ENCODE results near the gene AMFR. TPM values are rescaled to one million over a fixed set of nuclear protein-coding genes. Genes with fewer than 3 reads are reported as not detected.

Gene AMFR
- total and polyA plus RNA-seq, 2 of the 13 experiments (the other 11 are each of a cell fraction or from before 2014, with no cell fraction given): 52.9 to 108 TPM

DNA sequence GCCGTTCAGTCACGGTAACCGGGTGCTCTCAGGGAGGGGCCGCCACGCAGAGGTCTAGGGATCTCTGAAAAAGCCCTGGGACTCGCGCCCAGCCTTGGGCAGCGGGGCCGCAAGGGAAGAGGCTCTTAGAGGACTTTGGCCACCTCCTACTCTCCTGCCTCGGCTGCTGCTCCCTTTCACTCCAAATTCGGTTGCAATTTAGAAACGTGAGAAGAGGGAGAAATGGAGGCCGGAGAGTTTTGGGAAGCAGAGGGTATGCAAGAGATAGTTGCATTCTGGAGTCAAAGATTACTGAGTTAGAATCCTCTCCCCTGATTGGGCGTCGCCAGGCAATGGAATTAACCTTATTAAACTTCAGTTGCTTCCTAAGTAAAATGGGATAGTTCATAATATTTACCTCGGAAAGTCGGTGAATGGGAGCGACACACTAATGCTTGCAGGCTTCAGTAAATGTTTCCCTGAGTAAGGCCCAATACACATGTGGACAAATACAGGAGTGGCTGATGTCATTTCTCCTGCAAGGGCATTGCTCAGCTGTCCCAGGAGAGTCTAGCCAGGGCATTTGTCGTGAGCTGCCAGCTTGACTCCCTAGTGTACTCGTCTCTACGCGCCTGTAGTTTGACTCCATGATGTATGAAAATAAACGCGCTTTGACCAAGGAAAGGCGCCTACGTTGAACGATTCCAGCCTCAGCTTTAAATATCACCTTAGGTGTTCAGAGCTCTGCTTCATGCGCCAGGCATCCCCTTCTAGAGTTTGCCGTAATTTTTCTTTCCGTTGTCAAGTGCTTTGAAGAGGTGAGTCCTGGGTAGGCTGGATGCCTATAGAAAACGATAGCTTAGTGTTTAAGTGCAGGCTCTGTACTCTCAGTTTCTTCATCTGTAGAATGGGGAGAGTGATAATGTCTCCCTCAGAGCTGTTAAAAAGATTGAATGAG lies 26.7 kb upstream of the AMFR start:
- POLR2A ChIA-PET: interaction anchor here (0.7 to 2.2 kb wide), 18 partner anchors 8 to 388 kb away, joined by 3 to 27 read pairs (median 6); partner anchors contain the start of genes AMFR and MT2A
- CTCF ChIA-PET (ENCODE audit: low intra/inter-chr PET ratio, low total read pairs): no interaction called here
- peak overlapping the region; percentile 81 for H3K4me2 ChIP-seq (ENCODE audit: low read depth, low read length)
- BruUV-seq (replicated peaks): TSS peak; percentile 67
- peak overlapping the region; percentile 87 for H3K27ac ChIP-seq (ENCODE audit: extremely low read length, insufficient read depth, low read length)
- peak overlapping the region; percentile 93 to 97 (median 96) for H3K4me3 ChIP-seq (replicated peaks in 1 of 3; ENCODE audit: insufficient read depth in 1 of 3, low read depth in 2 of 3, low read length in 3 of 3)
- H3K4me1 ChIP-seq (ENCODE audit: insufficient read depth, low read length): peaks cover 47% of the 10 kb centered on the region
- peaks cover 8 to 46% of the 10 kb centered on the region in 2 experiments for H3K36me3 ChIP-seq (replicated peaks in 1 of 2; ENCODE audit: control insufficient read depth in 1 of 2, insufficient read depth in 2 of 2, low read length in 2 of 2)
- in situ Hi-C loops (cut with HindIII; ENCODE audit: extremely low pct_ligation_motif_present, low pct_unique_long_range_greater_than_20kb) (no loop called here), intact Hi-C loops (cut with micrococcal nuclease; ENCODE audit: unreplicated experiment) (loop anchor here (2.0 to 5.0 kb wide), 3 partner anchors 27 to 70 kb away; partner anchors contain the start of gene AMFR)
- no peaks in the 10 kb centered on the region for H3K9me3 ChIP-seq (ENCODE audit: low read length)
- peaks cover 30% of the 10 kb centered on the region for H4K20me1 ChIP-seq (ENCODE audit: insufficient read depth, low read length)
- 2% methylated on average over 31 of the region's 31 CpGs for WGBS (ENCODE audit: low lambda C conversion rate)
- peaks cover 63% of the 10 kb centered on the region for H3K79me2 ChIP-seq (ENCODE audit: insufficient read depth, low read length)
- H3K9ac ChIP-seq (ENCODE audit: insufficient read depth, low read depth, low read length): peak overlapping the region; percentile 89
- H3K27me3 ChIP-seq (ENCODE audit: control insufficient read depth in 1 of 2, insufficient read depth in 2 of 2, low read length in 2 of 2): no peaks in the 10 kb centered on the region; a peak in 1 of 5 replicates
- DNase-seq (ENCODE audit: low spot score) (peak; percentile 75), ATAC-seq (peak; percentile 72), FAIRE-seq (peak; percentile 39)
- peak overlapping the region; percentile 45 for H2AFZ ChIP-seq (ENCODE audit: low read length)
- TF ChIP-seq TRIM24 (CRISPR knock-in tag; IDR thresholded peaks at IDR 0.05) (no peak), ZMYM3 (CRISPR knock-in tag; IDR thresholded peaks at IDR 0.05) (peak; percentile 91), ADNP (CRISPR knock-in tag; IDR thresholded peaks at IDR 0.05) (0 out of 2 replicates have a peak, but pooled peaks have one; percentile 24), PITX1 (CRISPR knock-in tag; IDR thresholded peaks at IDR 0.05) (0 out of 2 replicates have a peak, but pooled peaks have one; percentile 16), FOSL2 (CRISPR knock-in tag; IDR thresholded peaks at IDR 0.05) (0 out of 2 replicates have a peak, but pooled peaks have one; percentile 4), MEIS2 (CRISPR knock-in tag; IDR thresholded peaks at IDR 0.05) (peak; percentile 45; the same call in 1 of the 2 replicates)
- TF ChIP-seq, protein P1, sequence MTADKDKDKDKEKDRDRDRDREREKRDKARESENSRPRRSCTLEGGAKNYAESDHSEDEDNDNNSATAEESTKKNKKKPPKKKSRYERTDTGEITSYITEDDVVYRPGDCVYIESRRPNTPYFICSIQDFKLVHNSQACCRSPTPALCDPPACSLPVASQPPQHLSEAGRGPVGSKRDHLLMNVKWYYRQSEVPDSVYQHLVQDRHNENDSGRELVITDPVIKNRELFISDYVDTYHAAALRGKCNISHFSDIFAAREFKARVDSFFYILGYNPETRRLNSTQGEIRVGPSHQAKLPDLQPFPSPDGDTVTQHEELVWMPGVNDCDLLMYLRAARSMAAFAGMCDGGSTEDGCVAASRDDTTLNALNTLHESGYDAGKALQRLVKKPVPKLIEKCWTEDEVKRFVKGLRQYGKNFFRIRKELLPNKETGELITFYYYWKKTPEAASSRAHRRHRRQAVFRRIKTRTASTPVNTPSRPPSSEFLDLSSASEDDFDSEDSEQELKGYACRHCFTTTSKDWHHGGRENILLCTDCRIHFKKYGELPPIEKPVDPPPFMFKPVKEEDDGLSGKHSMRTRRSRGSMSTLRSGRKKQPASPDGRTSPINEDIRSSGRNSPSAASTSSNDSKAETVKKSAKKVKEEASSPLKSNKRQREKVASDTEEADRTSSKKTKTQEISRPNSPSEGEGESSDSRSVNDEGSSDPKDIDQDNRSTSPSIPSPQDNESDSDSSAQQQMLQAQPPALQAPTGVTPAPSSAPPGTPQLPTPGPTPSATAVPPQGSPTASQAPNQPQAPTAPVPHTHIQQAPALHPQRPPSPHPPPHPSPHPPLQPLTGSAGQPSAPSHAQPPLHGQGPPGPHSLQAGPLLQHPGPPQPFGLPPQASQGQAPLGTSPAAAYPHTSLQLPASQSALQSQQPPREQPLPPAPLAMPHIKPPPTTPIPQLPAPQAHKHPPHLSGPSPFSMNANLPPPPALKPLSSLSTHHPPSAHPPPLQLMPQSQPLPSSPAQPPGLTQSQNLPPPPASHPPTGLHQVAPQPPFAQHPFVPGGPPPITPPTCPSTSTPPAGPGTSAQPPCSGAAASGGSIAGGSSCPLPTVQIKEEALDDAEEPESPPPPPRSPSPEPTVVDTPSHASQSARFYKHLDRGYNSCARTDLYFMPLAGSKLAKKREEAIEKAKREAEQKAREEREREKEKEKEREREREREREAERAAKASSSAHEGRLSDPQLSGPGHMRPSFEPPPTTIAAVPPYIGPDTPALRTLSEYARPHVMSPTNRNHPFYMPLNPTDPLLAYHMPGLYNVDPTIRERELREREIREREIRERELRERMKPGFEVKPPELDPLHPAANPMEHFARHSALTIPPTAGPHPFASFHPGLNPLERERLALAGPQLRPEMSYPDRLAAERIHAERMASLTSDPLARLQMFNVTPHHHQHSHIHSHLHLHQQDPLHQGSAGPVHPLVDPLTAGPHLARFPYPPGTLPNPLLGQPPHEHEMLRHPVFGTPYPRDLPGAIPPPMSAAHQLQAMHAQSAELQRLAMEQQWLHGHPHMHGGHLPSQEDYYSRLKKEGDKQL (CRISPR knock-in tag; IDR thresholded peaks at IDR 0.05; ENCODE audit: low read depth): no peak
- TF ChIP-seq, protein P2, sequence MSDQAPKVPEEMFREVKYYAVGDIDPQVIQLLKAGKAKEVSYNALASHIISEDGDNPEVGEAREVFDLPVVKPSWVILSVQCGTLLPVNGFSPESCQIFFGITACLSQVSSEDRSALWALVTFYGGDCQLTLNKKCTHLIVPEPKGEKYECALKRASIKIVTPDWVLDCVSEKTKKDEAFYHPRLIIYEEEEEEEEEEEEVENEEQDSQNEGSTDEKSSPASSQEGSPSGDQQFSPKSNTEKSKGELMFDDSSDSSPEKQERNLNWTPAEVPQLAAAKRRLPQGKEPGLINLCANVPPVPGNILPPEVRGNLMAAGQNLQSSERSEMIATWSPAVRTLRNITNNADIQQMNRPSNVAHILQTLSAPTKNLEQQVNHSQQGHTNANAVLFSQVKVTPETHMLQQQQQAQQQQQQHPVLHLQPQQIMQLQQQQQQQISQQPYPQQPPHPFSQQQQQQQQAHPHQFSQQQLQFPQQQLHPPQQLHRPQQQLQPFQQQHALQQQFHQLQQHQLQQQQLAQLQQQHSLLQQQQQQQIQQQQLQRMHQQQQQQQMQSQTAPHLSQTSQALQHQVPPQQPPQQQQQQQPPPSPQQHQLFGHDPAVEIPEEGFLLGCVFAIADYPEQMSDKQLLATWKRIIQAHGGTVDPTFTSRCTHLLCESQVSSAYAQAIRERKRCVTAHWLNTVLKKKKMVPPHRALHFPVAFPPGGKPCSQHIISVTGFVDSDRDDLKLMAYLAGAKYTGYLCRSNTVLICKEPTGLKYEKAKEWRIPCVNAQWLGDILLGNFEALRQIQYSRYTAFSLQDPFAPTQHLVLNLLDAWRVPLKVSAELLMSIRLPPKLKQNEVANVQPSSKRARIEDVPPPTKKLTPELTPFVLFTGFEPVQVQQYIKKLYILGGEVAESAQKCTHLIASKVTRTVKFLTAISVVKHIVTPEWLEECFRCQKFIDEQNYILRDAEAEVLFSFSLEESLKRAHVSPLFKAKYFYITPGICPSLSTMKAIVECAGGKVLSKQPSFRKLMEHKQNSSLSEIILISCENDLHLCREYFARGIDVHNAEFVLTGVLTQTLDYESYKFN (CRISPR knock-in tag; conservative IDR thresholded peaks at IDR 0.05): no peak; the same call in 1 of the 2 replicates
- TF ChIP-seq, protein P3, sequence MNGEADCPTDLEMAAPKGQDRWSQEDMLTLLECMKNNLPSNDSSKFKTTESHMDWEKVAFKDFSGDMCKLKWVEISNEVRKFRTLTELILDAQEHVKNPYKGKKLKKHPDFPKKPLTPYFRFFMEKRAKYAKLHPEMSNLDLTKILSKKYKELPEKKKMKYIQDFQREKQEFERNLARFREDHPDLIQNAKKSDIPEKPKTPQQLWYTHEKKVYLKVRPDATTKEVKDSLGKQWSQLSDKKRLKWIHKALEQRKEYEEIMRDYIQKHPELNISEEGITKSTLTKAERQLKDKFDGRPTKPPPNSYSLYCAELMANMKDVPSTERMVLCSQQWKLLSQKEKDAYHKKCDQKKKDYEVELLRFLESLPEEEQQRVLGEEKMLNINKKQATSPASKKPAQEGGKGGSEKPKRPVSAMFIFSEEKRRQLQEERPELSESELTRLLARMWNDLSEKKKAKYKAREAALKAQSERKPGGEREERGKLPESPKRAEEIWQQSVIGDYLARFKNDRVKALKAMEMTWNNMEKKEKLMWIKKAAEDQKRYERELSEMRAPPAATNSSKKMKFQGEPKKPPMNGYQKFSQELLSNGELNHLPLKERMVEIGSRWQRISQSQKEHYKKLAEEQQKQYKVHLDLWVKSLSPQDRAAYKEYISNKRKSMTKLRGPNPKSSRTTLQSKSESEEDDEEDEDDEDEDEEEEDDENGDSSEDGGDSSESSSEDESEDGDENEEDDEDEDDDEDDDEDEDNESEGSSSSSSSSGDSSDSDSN (CRISPR knock-in tag; IDR thresholded peaks at IDR 0.05): peak; percentile 18; the same call in 1 of the 2 replicates
